Gastrocnemius medialis (tissue), 4 donors: ENCODE measurements around the gene SRP14. TPM values are rescaled to one million over a fixed set of nuclear protein-coding genes. Genes with fewer than 3 reads are reported as not detected.

ENCODE experiments used
- ATAC-seq, 2 donors: fragments of 150-250 bp; one replicate each; pipeline ENCODE4 v1.9.1; 2016
- DNase-seq, 2 donors: peaks; one replicate each; pipeline ENCODE4 v3.0.0-alpha.2; 2019
- H3K27ac ChIP-seq, 4 donors: fragments of 200-600 bp; sonication (generic); 1 replicate in 1 of 4; 2 replicates in 3 of 4; pipeline ENCODE4 v1.5.1; 2016 to 2018; ENCODE audit warnings: mild to moderate bottlenecking in 2 of 4, moderate library complexity in 1 of 4
- H3K27me3 ChIP-seq, 3 donors: fragments of 200-600 bp; sonication (generic) in 2 of 3; 1 replicate in 1 of 3; 2 replicates in 2 of 3; pipeline versions ENCODE4 v1.5.1 to v1.6.0; 2016 to 2019; ENCODE audit warnings: mild to moderate bottlenecking in 1 of 3, moderate library complexity in 1 of 3
- H3K36me3 ChIP-seq, 2 donors: fragments of 200-600 bp; sonication (generic) in 1 of 2; one replicate each; pipeline ENCODE4 v1.5.1; 2017 to 2018
- H3K4me1 ChIP-seq, 2 donors: fragments of 200-600 bp; sonication (generic) in 1 of 2; one replicate each; pipeline ENCODE4 v1.5.1; 2016 to 2017; ENCODE audit warnings: mild to moderate bottlenecking in 2 of 2
- H3K4me3 ChIP-seq, 4 donors: fragments of 200-600 bp; sonication (generic) in 3 of 4; 1 replicate in 1 of 4; 2 replicates in 3 of 4; pipeline ENCODE4 v1.5.1; 2016 to 2019; ENCODE audit warnings: mild to moderate bottlenecking in 2 of 4
- H3K9me3 ChIP-seq, 3 donors: fragments of 200-600 bp; sonication (generic) in 2 of 3; 1 replicate in 1 of 3; 2 replicates in 2 of 3; pipeline ENCODE4 v1.5.1; 2016 to 2019
- CTCF ChIP-seq, 5 experiments: fragments of 450-650 bp in 3 of 5; fragments of 200-600 bp in 2 of 5; sonication (generic) in 2 of 5; IDR thresholded peaks in 4 of 5; conservative IDR thresholded peaks in 1 of 5; 1 replicate in 4 of 5; 2 replicates in 1 of 5; pipeline ENCODE4 v1.5.1; 2016 to 2019; ENCODE audit warnings: antibody characterized with exemption in 5 of 5, mild to moderate bottlenecking in 3 of 5, moderate library complexity in 3 of 5
- POLR2A ChIP-seq, 2 donors: fragments of 450-650 bp; IDR thresholded peaks; one replicate each; pipeline ENCODE4 v1.6.1; 2017; ENCODE audit warnings: antibody characterized with exemption in 2 of 2, mild to moderate bottlenecking in 2 of 2, moderate library complexity in 2 of 2
- in situ Hi-C, 4 donors: fragments of 200-750 bp; cut with MboI; loops; one replicate each; pipeline versions ENCODE4 v1.15.0 to v1.8.0; 2017; ENCODE audit warnings: low sequenced_read_pairs in 4 of 4
- intact Hi-C: fragments of 100-400 bp; cut with DNase I; formaldehyde crosslinking; loops from one replicate; pipeline ENCODE4 v1.15.1; 2023; ENCODE audit warnings: low total_unique reads
- total RNA-seq, 4 donors: library from RNA; depleted of rRNA; stranded (reverse); fragments of >200 nt; gene quantifications; one replicate each; pipeline versions ENCODE4 v1.1.0 to v1.2.3, GENCODE V29; 2016

Gene SRP14
- total RNA-seq, 4 donors from 2014 or later: 180 to 244 (median 208) TPM

- Histone ChIP-seq H3K27me3 (no peaks in the 10 kb centered on the region), H3K27ac (peak overlapping the region; percentile 73 to 79 (median 79))
Measured at GRCh38 chr15:40062816-40063562, 24.0 kb upstream of the SRP14 start.

GRCh38 chr15:40061212-40061901 lies 22.4 kb upstream of the SRP14 start:
- no peak overlapping the region for H3K27ac ChIP-seq
- no peak overlapping the region for H3K4me3 ChIP-seq
- H3K4me1 ChIP-seq: peaks cover 11 to 25% of the 10 kb centered on the region in 2 donors
- ATAC-seq (no peak), DNase-seq (no peak)
- H3K36me3 ChIP-seq: no peaks in the 10 kb centered on the region
- in situ Hi-C loops (loop anchor here in 1 of 4 donors (5.0 kb wide), 1 partner anchor 56 kb away; no protein-coding TSS in a partner anchor), intact Hi-C loops (no loop called here)
- no peak for TF ChIP-seq CTCF (IDR thresholded peaks at IDR 0.05 in 4 of 5, conservative IDR thresholded peaks at IDR 0.05 in 1 of 5)
- TF ChIP-seq POLR2A (IDR thresholded peaks at IDR 0.05): no peak
- H3K27me3 ChIP-seq: no peaks in the 10 kb centered on the region
- H3K9me3 ChIP-seq: no peaks in the 10 kb centered on the region

More at GRCh38 chr15:40062816-40063562, 24.0 kb upstream of the SRP14 start:
- in situ Hi-C loops: loop anchor here in 1 of 4 donors (5.0 kb wide), 1 partner anchor 54 kb away; no protein-coding TSS in a partner anchor
- Histone ChIP-seq H3K36me3 (no peaks in the 10 kb centered on the region), H3K4me3 (no peak overlapping the region), H3K4me1 (peaks cover 8 to 24% of the 10 kb centered on the region in 2 donors), H3K9me3 (no peaks in the 10 kb centered on the region)
- TF ChIP-seq CTCF (IDR thresholded peaks at IDR 0.05 in 4 of 5, conservative IDR thresholded peaks at IDR 0.05 in 1 of 5) (no peak), POLR2A (IDR thresholded peaks at IDR 0.05) (no peak)
- peak; percentile 35 to 38 for ATAC-seq
- intact Hi-C loops: loop anchor here (2.0 kb wide), 1 partner anchor 40 kb away; no protein-coding TSS in a partner anchor
- no peak for DNase-seq

GRCh38 chr15:40060236-40060961 lies 21.4 kb upstream of the SRP14 start:
- H3K9me3 ChIP-seq: no peaks in the 10 kb centered on the region
- TF ChIP-seq POLR2A (IDR thresholded peaks at IDR 0.05): no peak
- TF ChIP-seq CTCF (IDR thresholded peaks at IDR 0.05 in 4 of 5, conservative IDR thresholded peaks at IDR 0.05 in 1 of 5): no peak
- peaks cover 19 to 35% of the 10 kb centered on the region in 2 donors for H3K4me1 ChIP-seq
- DNase-seq (no peak), ATAC-seq (no peak)
- H3K27me3 ChIP-seq: no peaks in the 10 kb centered on the region
- H3K27ac ChIP-seq: no peak overlapping the region
- in situ Hi-C loops (loop anchor here in 1 of 4 donors (5.0 kb wide), 1 partner anchor 57 kb away; no protein-coding TSS in a partner anchor), intact Hi-C loops (no loop called here)
- H3K36me3 ChIP-seq: no peaks in the 10 kb centered on the region
- H3K4me3 ChIP-seq: no peak overlapping the region

GRCh38 chr15:40059821-40060220 lies 20.8 kb upstream of the SRP14 start:
- no peak for ATAC-seq
- in situ Hi-C loops (loop anchor here in 1 of 4 donors (5.0 kb wide), 1 partner anchor 57 kb away; no protein-coding TSS in a partner anchor), intact Hi-C loops (no loop called here)
- peaks cover 24 to 37% of the 10 kb centered on the region in 2 donors for H3K4me1 ChIP-seq
- TF ChIP-seq POLR2A (IDR thresholded peaks at IDR 0.05) (no peak), CTCF (IDR thresholded peaks at IDR 0.05 in 4 of 5, conservative IDR thresholded peaks at IDR 0.05 in 1 of 5) (no peak)
- no peak for DNase-seq
- H3K36me3 ChIP-seq: no peaks in the 10 kb centered on the region
- H3K27me3 ChIP-seq: no peaks in the 10 kb centered on the region
- H3K4me3 ChIP-seq: no peak overlapping the region
- no peak overlapping the region for H3K27ac ChIP-seq
- H3K9me3 ChIP-seq: no peaks in the 10 kb centered on the region
